Skeletal muscle tissue (tissue), 4 donors: ENCODE measurements around the gene CD2. TPM values are rescaled to one million over a fixed set of nuclear protein-coding genes. Genes with fewer than 3 reads are reported as not detected.

Experiments
- H3K27ac ChIP-seq: one replicate; pipeline ENCODE4 v1.7.0; 2013; ENCODE audit warnings: mild to moderate bottlenecking, low read depth, low read length, inconsistent platforms
- H3K27me3 ChIP-seq, 3 donors: one replicate each; pipeline ENCODE4 v1.7.0; 2013; ENCODE audit warnings: low read length in 3 of 3; ENCODE audit not compliant: control insufficient read depth in 3 of 3, insufficient read depth in 3 of 3
- H3K36me3 ChIP-seq, 3 donors: one replicate each; pipeline ENCODE4 v1.7.0; 2013; ENCODE audit warnings: low read length in 3 of 3; ENCODE audit not compliant: control insufficient read depth in 3 of 3, insufficient read depth in 3 of 3
- H3K4me1 ChIP-seq, 3 donors: one replicate each; pipeline ENCODE4 v1.7.0; 2013; ENCODE audit warnings: low read length in 3 of 3, mild to moderate bottlenecking in 3 of 3; ENCODE audit not compliant: control insufficient read depth in 3 of 3, insufficient read depth in 3 of 3
- H3K4me3 ChIP-seq, 3 donors: one replicate each; pipeline ENCODE4 v1.7.0; 2013; ENCODE audit warnings: low read length in 3 of 3
- H3K9ac ChIP-seq, 3 donors: one replicate each; pipeline ENCODE4 v1.7.0; 2013; ENCODE audit warnings: low read length in 3 of 3, mild to moderate bottlenecking in 3 of 3, moderate library complexity in 2 of 3, low read depth in 1 of 3
- H3K9me3 ChIP-seq, 3 donors: one replicate each; pipeline ENCODE4 v1.7.0; 2013; ENCODE audit warnings: low read length in 3 of 3; ENCODE audit not compliant: control insufficient read depth in 3 of 3
- total RNA-seq: library from RNA; depleted of rRNA; stranded (reverse); fragments of >200 nt; gene quantifications from one replicate; pipeline ENCODE4 v1.2.3, GENCODE V29; 2014
- donor health status: Osteomylitis.

Gene CD2
- total RNA-seq, 1 donor from 2014 or later = under 0.01 TPM

DNA sequence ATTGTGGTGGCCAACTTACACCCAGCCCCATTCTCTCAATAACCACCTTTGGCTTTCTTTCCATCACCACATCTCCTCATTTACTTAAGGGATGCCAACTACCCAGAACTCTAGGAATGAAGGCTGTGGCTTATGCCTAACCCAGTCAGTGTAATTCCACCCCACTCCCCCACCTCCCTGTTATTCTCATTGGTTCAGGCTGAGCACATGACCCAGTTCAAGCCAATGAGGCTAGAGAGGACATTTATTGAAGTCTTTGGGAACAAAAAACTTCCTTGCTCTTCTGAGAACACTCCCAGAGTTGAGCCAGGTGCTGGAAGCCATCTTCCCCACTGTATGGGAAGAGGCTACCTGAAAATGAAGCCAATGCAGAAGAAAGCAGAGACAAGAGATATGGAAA, 22.8 kb upstream of the CD2 start:
- H3K9me3 ChIP-seq = no peaks in the 10 kb centered on the region
- peaks cover 0 to 4% (median 4%) of the 10 kb centered on the region in 3 donors for H3K27me3 ChIP-seq
- no peak overlapping the region for H3K4me3 ChIP-seq
- H3K9ac ChIP-seq = no peak overlapping the region
- H3K27ac ChIP-seq = no peak overlapping the region
- H3K36me3 ChIP-seq = no peaks in the 10 kb centered on the region
- H3K4me1 ChIP-seq = no peaks in the 10 kb centered on the region

DNA sequence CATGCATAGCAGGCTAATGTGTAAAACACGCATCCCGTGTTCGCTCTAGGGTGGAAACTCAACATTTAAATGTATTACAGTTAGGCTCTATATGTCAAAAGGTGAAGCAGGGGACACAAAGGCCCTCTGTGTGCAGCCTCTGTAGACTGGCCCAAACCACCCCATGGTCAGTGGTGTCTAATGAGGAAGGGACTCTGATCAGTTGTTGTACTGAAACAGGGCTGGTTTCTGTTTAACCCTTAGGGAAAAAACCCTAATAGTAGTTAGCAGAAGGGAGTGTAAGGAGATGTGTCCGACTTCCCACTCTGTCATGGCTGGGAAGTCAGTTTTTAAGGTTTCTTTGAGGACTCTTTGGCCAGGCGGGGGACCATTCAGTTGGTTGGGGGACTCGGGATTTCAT, 21.5 kb upstream of the CD2 start:
- no peaks in the 10 kb centered on the region for H3K9me3 ChIP-seq
- H3K4me1 ChIP-seq = no peaks in the 10 kb centered on the region
- H3K4me3 ChIP-seq = no peak overlapping the region
- H3K9ac ChIP-seq = no peak overlapping the region
- H3K36me3 ChIP-seq = no peaks in the 10 kb centered on the region
- H3K27me3 ChIP-seq = peaks cover 0 to 4% (median 4%) of the 10 kb centered on the region in 3 donors
- no peak overlapping the region for H3K27ac ChIP-seq

DNA sequence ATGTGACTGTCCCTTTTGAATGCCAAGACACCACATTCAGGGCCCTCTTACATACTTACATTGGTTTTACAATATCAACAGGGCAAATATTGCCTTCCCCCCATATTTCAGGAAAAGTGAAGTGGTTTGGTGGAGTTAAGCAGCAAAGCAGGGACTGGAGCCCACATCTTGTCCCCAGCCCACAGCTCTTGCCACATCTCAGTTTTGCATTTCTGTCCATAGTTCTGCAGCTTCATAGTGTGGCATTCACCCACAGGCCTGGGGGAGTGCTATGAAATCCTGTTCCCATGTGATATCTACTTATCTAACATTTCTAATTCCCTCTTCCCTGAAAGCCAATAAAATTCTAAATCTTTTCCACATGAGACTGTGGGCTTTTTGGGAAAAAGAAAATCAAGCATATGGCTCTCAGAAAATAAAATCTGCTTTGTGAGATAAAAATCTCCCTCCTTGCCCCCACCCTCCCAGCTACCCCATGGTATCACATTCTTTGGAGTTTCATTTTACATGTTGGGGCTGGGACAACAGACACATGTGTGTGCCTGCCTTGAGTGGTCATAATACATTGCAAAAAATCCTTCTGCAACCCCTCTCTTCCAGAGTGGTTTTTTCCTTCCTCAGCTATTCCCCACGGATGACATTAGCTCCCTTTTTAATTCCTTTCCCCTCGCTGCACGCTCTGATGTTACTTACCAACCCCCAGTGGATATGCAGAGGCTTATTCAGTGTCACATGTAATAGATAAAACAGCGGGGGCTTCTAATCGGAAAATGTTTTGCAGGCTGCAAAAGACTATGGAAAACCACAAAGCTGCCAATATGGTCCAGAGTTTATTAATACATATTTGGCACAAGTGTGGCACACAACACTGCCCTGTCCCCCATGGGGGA, 20.5 kb upstream of the CD2 start:
- Histone ChIP-seq H3K36me3 (no peaks in the 10 kb centered on the region), H3K9me3 (no peaks in the 10 kb centered on the region), H3K4me1 (no peaks in the 10 kb centered on the region), H3K4me3 (no peak overlapping the region), H3K27me3 (peaks cover 0 to 4% (median 2%) of the 10 kb centered on the region in 3 donors), H3K9ac (no peak overlapping the region), H3K27ac (no peak overlapping the region)

DNA sequence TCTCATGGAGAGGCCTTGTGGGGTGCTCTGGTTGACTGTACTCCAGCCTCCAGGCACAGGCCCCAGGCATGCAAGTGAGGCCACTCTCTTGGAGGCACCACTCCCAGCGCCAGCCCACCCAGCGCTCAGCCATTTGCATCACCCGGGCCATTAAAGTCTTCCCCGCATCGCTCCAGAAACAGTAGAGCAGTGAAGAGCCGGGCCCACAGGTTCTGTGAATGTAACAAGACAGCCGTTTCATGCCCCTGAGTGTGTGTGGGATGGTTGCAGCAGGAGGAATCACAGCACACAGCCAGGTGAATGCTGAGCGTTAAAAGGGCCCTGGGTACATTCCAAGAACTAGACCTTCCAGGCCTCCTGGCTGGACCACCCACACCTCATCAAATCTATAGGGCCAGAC, 19.0 kb upstream of the CD2 start:
- no peaks in the 10 kb centered on the region for H3K36me3 ChIP-seq
- H3K4me3 ChIP-seq = no peak overlapping the region
- H3K4me1 ChIP-seq = no peaks in the 10 kb centered on the region

DNA sequence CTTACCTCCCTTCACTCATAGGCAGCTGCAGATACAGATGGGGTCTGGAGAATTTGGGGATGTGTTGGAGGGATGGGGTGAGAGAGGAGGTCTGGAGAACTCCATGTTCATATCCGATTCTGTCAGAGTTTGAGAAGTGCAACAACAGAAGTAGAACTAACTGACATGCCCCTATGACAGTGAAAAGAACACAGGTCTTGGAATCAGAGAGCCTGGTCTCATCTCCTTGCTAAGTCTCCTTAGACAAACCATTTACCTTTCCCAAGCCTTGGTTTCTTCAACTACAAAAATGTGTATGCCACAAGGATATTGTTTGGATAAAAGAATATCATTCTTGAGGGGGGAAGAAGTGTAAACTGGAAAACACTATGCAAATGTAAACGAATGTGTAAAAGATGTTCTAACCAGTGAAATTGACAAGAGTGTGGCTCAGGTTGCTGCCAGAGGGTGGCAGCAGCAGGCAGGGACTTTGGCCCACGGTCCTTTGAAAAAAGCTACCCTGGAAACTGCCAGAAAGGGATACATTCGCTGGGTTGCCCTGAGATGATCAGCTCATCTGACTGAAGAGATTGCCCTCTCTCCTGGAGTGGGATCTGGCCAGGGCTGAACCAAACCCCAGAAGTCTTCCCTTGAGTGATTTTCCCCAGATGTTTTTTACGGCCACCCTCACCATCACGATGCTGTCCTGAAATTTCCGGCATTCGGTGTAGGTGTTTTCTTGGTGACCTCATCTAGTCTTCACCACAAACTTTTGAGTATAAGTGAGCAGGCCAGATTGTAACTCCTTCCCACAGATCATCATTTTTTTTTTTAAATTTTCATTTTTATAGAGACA, 17.0 kb upstream of the CD2 start:
- Histone ChIP-seq H3K4me3 (no peak overlapping the region), H3K27ac (no peak overlapping the region), H3K9me3 (no peaks in the 10 kb centered on the region), H3K4me1 (no peaks in the 10 kb centered on the region), H3K36me3 (no peaks in the 10 kb centered on the region), H3K27me3 (peaks cover 0 to 4% (median 0%) of the 10 kb centered on the region in 3 donors), H3K9ac (no peak overlapping the region)

More for the DNA sequence above, 19.0 kb upstream of the CD2 start:
- H3K27me3 ChIP-seq = peaks cover 0 to 4% (median 0%) of the 10 kb centered on the region in 3 donors
- H3K9me3 ChIP-seq = no peaks in the 10 kb centered on the region
- no peak overlapping the region for H3K27ac ChIP-seq
- no peak overlapping the region for H3K9ac ChIP-seq

DNA sequence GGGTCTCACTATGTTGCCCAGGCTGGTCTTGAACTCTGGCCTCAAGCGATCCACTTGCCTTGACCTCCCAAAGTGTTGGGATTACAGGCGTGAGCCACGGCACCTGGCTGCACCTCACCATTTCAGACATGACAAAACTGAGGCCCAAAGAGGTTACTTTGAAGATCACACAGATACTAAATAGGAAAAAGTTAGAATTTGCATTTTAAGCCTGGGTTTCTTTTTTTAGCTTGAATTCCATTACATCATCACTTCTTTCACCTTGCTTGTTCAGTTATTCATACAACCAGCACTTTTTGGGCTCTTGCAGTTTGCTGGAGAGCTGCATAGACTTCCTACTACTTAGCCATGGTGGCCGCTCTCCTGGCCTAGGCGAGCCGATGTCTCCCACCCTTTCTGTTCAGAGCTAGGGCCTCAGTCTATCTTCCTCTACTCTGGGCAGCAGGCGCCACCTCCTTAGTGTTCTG, 16.3 kb upstream of the CD2 start:
- Histone ChIP-seq H3K27ac (no peak overlapping the region), H3K4me1 (no peaks in the 10 kb centered on the region), H3K9me3 (peaks cover under 1 to 1% (median 1%) of the 10 kb centered on the region in 3 donors), H3K27me3 (peaks cover 0 to under 1% (median 0%) of the 10 kb centered on the region in 3 donors), H3K36me3 (no peaks in the 10 kb centered on the region), H3K4me3 (no peak overlapping the region), H3K9ac (no peak overlapping the region)

DNA sequence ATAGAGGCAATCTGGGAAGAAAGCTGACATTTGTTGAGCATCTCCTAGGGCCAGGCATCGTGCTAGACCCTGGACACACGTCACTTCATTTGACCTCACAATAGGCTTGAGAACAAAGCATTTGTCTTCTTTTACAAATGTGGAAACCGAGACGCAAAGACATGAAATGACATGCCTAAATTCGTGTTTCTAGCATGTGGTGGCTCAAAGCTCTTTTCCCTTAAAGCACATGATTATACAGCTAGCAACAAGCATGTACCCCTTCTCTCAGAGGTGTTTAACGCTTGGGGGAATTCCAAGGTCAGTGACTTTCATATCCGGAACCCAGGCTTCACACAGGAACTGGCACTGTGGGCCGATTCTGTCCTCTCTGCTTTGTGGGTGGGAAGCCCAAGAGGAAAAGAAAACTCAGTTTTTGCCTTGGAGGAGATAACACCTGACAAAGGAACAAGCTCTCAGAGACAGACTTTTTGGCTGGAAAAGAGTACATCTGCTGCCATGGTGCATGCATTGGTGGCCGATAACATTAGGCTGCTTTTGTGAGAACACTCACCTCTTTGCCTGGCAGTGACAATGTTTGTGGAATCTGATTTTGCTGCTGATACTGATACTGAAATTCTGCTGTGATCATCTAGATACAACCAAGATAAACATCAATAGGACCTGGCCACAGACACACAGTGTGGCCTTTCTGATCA, 15.4 kb upstream of the CD2 start:
- Histone ChIP-seq H3K9ac (no peak overlapping the region), H3K4me1 (no peaks in the 10 kb centered on the region), H3K27me3 (no peaks in the 10 kb centered on the region), H3K36me3 (no peaks in the 10 kb centered on the region), H3K4me3 (no peak overlapping the region), H3K27ac (no peak overlapping the region), H3K9me3 (peaks cover 9 to 10% (median 10%) of the 10 kb centered on the region in 3 donors)

DNA sequence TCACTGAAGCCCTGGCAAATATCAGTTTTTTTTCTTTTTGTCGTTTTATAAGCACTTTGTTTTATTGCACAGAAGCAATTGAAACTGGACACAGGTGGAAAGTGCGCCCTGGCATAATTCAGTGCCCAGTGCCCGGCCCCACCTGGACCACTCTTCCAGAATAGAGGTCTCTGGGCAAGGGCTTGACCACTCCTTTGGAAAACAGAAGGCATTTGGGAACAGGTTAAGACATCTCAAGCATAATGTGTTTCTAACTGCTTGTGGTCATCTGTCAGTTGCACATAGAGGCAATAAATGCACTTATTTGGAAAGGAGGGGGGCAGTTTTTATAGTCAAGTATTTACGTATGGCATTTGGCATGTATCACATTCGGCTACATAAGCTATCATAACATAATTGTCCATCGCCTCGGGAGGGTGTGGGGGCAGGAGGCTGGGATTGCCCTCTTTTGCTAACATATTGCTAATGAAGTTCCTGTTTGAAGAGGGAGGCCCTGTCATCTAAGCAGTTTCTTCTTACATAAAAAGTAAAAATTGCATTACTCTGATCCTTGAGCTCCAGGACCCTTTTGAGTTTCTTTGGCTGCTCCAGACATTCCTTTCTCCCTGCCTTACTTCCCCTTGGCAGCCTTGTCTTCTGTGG, 14.7 kb upstream of the CD2 start:
- no peaks in the 10 kb centered on the region for H3K4me1 ChIP-seq
- H3K27me3 ChIP-seq = no peaks in the 10 kb centered on the region
- no peak overlapping the region for H3K9ac ChIP-seq
- no peak overlapping the region for H3K27ac ChIP-seq
- H3K9me3 ChIP-seq = peaks cover 12% of the 10 kb centered on the region in 3 donors
- H3K36me3 ChIP-seq = peaks cover 0 to 2% (median 0%) of the 10 kb centered on the region in 3 donors
- no peak overlapping the region for H3K4me3 ChIP-seq

DNA sequence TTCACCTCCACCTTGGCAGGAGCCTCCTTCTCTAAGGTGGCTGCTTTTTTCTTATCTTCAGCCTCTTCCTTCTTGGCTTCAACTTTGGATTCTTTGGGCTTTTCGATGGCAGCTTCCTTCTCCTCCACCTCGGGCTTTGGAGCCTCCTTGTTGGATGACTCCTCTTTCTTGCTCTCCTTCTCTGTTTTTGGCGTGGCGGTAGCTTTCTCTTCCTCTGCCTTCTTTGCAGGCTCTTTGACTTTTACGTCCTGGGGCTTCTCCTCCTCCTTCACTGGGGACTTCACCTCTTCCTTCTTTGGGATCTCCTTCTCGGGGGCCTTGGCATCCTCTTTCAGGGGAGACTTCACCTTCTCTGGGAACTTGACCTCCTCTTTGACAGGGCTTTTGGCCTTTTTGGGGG, 13.9 kb upstream of the CD2 start:
- Histone ChIP-seq H3K9ac (no peak overlapping the region), H3K9me3 (peaks cover 12 to 14% (median 12%) of the 10 kb centered on the region in 3 donors), H3K36me3 (peaks cover 0 to 2% (median 0%) of the 10 kb centered on the region in 3 donors), H3K27ac (no peak overlapping the region), H3K27me3 (no peaks in the 10 kb centered on the region), H3K4me3 (no peak overlapping the region), H3K4me1 (no peaks in the 10 kb centered on the region)
